DND-41 (cell line): Measurements from ENCODE around the gene GLCCI1.

Experiments used
- EZH2 ChIP-seq: IDR thresholded peaks from 3 replicates; pipeline ENCODE4 v1.6.1; 2012; ENCODE audit warnings: borderline replicate concordance, low read depth, mild to moderate bottlenecking, moderate library complexity, low read length, inconsistent platforms; ENCODE audit not compliant: severe bottlenecking
- TF ChIP-seq, protein P1 (sequence below): IDR thresholded peaks from 2 replicates; pipeline ENCODE4 v1.5.1; 2012; ENCODE audit warnings: borderline replicate concordance, low read length, moderate library complexity, mild to moderate bottlenecking; ENCODE audit not compliant: poor library complexity, severe bottlenecking; ENCODE audit errors: extremely low read depth

DNA sequence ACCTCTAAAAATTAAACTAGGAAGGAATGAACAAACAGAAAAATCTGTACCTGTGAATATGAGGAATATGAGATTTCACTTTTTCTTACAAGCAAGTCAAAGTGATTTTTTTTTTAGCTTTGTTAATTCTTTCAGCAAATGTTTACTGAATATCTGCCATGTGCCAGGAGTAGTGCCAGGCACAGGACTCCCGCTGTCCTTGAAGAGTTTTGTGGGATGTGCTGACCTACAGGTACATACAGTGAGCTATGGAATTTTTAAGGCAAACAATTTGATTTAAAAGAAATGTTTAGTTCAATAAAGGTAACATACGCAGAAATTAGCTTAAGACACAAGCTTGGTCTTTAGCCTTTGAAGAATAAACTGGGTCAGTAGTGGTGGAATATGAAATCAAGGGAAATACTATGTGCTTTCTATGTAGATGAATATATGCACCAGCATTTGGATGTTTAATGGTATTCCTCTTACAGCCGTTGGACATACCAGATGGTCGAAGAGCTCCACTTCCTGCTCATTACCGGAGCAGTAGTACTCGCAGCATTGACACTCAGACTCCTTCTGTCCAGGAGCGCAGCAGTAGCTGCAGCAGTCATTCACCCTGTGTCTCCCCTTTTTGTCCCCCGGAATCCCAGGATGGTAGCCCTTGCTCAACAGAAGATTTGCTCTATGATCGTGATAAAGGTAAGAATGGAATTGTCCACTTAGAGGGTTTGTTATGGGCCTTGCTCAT lies 102.0 kb downstream of the GLCCI1 start:
- TF ChIP-seq, protein P1, sequence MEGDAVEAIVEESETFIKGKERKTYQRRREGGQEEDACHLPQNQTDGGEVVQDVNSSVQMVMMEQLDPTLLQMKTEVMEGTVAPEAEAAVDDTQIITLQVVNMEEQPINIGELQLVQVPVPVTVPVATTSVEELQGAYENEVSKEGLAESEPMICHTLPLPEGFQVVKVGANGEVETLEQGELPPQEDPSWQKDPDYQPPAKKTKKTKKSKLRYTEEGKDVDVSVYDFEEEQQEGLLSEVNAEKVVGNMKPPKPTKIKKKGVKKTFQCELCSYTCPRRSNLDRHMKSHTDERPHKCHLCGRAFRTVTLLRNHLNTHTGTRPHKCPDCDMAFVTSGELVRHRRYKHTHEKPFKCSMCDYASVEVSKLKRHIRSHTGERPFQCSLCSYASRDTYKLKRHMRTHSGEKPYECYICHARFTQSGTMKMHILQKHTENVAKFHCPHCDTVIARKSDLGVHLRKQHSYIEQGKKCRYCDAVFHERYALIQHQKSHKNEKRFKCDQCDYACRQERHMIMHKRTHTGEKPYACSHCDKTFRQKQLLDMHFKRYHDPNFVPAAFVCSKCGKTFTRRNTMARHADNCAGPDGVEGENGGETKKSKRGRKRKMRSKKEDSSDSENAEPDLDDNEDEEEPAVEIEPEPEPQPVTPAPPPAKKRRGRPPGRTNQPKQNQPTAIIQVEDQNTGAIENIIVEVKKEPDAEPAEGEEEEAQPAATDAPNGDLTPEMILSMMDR, result no peak
- no peak for TF ChIP-seq EZH2
